ENCODE data around the gene PSORS1C1.

The PSORS1C1 gene

GRCh38 chr6:31126396-31127175 is 12.0 kb downstream of the PSORS1C1 start:
- no peak for DNase-seq (ENCODE audit: low spot score)

GRCh38 chr6:31128093-31128676 is 13.6 kb downstream of the PSORS1C1 start:
- DNase-seq (ENCODE audit: low spot score), result peak; percentile 75

- DNase-seq (ENCODE audit: low spot score), result no peak
Observed at GRCh38 chr6:31129130-31129529, 14.5 kb downstream of the PSORS1C1 start.

- no peak for DNase-seq (ENCODE audit: low spot score)
Observed at GRCh38 chr6:31130751-31131150, 16.2 kb downstream of the PSORS1C1 start.

GRCh38 chr6:31131595-31131994 is 17.0 kb downstream of the PSORS1C1 start:
- DNase-seq (ENCODE audit: low spot score), result no peak

GRCh38 chr6:31132806-31133205 is 18.2 kb downstream of the PSORS1C1 start:
- DNase-seq (ENCODE audit: low spot score), result no peak

GRCh38 chr6:31135710-31136109 is 21.1 kb downstream of the PSORS1C1 start:
- no peak for DNase-seq (ENCODE audit: low spot score)

GRCh38 chr6:31138982-31139381 is 24.4 kb downstream of the PSORS1C1 start, which contains the start of gene PSORS1C2:
TSS of gene PSORS1C2 (minus strand) at chr6:31139066. CDS start at chr6:31139026, 40 bp downstream.
- no peak for DNase-seq (ENCODE audit: low spot score)

- DNase-seq (ENCODE audit: low spot score), result no peak
Observed at GRCh38 chr6:31139599-31139998, 25.0 kb downstream of the PSORS1C1 start.

- no peak for DNase-seq (ENCODE audit: low spot score)
Observed at GRCh38 chr6:31140643-31141042, 26.0 kb downstream of the PSORS1C1 start.

- no peak for DNase-seq (ENCODE audit: low spot score)
Observed at GRCh38 chr6:31142361-31142761, 27.8 kb downstream of the PSORS1C1 start.

GRCh38 chr6:31143148-31143547 is 28.5 kb downstream of the PSORS1C1 start:
- DNase-seq (ENCODE audit: low spot score), result no peak

- DNase-seq (ENCODE audit: low spot score), result no peak
Observed at GRCh38 chr6:31144296-31144969, 29.8 kb downstream of the PSORS1C1 start.

GRCh38 chr6:31144970-31145340 is 30.4 kb downstream of the PSORS1C1 start:
- DNase-seq (ENCODE audit: low spot score), result no peak

- DNase-seq (ENCODE audit: low spot score), result no peak
Observed at GRCh38 chr6:31145386-31145785, 30.8 kb downstream of the PSORS1C1 start.

GRCh38 chr6:31149827-31150447 is 35.3 kb downstream of the PSORS1C1 start:
- DNase-seq (ENCODE audit: low spot score), result no peak

GRCh38 chr6:31152781-31153180 is 38.2 kb downstream of the PSORS1C1 start:
- DNase-seq (ENCODE audit: low spot score), result no peak

GRCh38 chr6:31154436-31154835 is 39.8 kb downstream of the PSORS1C1 start:
- no peak for DNase-seq (ENCODE audit: low spot score)

- no peak for DNase-seq (ENCODE audit: low spot score)
Observed at GRCh38 chr6:31156641-31157040, 42.0 kb downstream of the PSORS1C1 start.

GRCh38 chr6:31157513-31158139 is 43.0 kb downstream of the PSORS1C1 start, which contains the start of gene CCHCR1:
TSS of gene CCHCR1 (minus strand) at chr6:31157802. CDS start at chr6:31157600, 202 bp downstream.
- DNase-seq (ENCODE audit: low spot score), result no peak

GRCh38 chr6:31158140-31158862 is 43.7 kb downstream of the PSORS1C1 start, which contains the start of gene TCF19:
TSS of gene TCF19 (plus strand) at chr6:31158589. CDS start at chr6:31159470, 881 bp downstream.
- peak; percentile 99 for DNase-seq (ENCODE audit: low spot score)
